Astrocyte (in vitro differentiated cells and primary cell): ENCODE measurements around the gene GRID2.

ENCODE experiments used
- EZH2 ChIP-seq: IDR thresholded peaks from 2 replicates; pipeline ENCODE4 v1.6.1; 2012; ENCODE audit warnings: mild to moderate bottlenecking, low read length, inconsistent platforms; ENCODE audit not compliant: insufficient read depth
- TF ChIP-seq, protein P1 (sequence below): IDR thresholded peaks from 2 replicates; pipeline ENCODE4 v1.5.1; 2011; ENCODE audit warnings: low read depth, mild to moderate bottlenecking, inconsistent platforms, low read length, moderate library complexity; ENCODE audit not compliant: insufficient read depth

DNA sequence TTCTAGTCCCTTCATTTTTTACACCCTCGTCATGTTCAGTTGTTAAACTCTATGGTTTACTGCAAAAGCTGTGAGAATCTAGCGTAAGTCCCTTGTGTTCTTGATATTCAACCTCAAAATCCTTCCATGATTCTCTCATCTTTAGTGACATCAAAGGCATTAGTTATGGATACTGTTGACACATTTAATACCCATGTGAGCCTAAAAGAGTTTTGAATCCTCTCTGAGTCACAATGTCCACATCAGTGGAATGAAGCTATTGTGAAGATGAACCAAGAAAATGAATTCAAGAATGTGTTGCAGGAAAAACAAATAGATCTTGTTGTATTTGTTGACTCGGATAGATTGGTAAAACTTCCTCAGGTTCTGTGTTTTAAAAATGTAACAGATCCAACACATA, 1130.1 kb downstream of the GRID2 start:
- TF ChIP-seq, protein P1, sequence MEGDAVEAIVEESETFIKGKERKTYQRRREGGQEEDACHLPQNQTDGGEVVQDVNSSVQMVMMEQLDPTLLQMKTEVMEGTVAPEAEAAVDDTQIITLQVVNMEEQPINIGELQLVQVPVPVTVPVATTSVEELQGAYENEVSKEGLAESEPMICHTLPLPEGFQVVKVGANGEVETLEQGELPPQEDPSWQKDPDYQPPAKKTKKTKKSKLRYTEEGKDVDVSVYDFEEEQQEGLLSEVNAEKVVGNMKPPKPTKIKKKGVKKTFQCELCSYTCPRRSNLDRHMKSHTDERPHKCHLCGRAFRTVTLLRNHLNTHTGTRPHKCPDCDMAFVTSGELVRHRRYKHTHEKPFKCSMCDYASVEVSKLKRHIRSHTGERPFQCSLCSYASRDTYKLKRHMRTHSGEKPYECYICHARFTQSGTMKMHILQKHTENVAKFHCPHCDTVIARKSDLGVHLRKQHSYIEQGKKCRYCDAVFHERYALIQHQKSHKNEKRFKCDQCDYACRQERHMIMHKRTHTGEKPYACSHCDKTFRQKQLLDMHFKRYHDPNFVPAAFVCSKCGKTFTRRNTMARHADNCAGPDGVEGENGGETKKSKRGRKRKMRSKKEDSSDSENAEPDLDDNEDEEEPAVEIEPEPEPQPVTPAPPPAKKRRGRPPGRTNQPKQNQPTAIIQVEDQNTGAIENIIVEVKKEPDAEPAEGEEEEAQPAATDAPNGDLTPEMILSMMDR = no peak
- TF ChIP-seq EZH2 = no peak
